ENCODE results near the gene RNPEPL1.
"Not testable (repeated sequence)": the region's sequence is repeated elsewhere in the genome, so short reads cannot be mapped to it uniquely, and the experiment has no call there.

The RNPEPL1 gene

GRCh38 chr2:240538031-240538780 lies 30.1 kb upstream of the RNPEPL1 start:
- DNase-seq = no peak

GRCh38 chr2:240539101-240539500 lies 29.2 kb upstream of the RNPEPL1 start:
- not testable (repeated sequence) for DNase-seq

- DNase-seq = no peak
Observed at GRCh38 chr2:240539906-240540305, 28.4 kb upstream of the RNPEPL1 start.

- no peak for DNase-seq
Observed at GRCh38 chr2:240551288-240551687, 17.0 kb upstream of the RNPEPL1 start.

GRCh38 chr2:240551811-240552210 lies 16.5 kb upstream of the RNPEPL1 start:
- DNase-seq = no peak

- DNase-seq = no peak
Observed at GRCh38 chr2:240553956-240554480, 14.3 kb upstream of the RNPEPL1 start.

- DNase-seq = no peak
Observed at GRCh38 chr2:240554767-240555493, 13.4 kb upstream of the RNPEPL1 start.

GRCh38 chr2:240555541-240556250 lies 12.6 kb upstream of the RNPEPL1 start:
- DNase-seq = no peak

GRCh38 chr2:240556553-240557100 lies 11.7 kb upstream of the RNPEPL1 start:
- peak; percentile 60 for DNase-seq

- DNase-seq = no peak
Observed at GRCh38 chr2:240557101-240557751, 11.1 kb upstream of the RNPEPL1 start.

- peak; percentile 40 for DNase-seq
Observed at GRCh38 chr2:240557808-240558207, 10.5 kb upstream of the RNPEPL1 start, which contains the start of gene ANKMY1. TSS of gene ANKMY1 (minus strand) at chr2:240557988. CDS start at chr2:240557335, 653 bp downstream.

- no peak for DNase-seq
Observed at GRCh38 chr2:240558236-240558761, 10.0 kb upstream of the RNPEPL1 start.

- DNase-seq = no peak
Observed at GRCh38 chr2:240559286-240559685, 9.0 kb upstream of the RNPEPL1 start.

- DNase-seq = peak; percentile 81
Observed at GRCh38 chr2:240560084-240560479, 8.2 kb upstream of the RNPEPL1 start, which contains the start of gene DUSP28. TSS of gene DUSP28 (plus strand) at chr2:240560357. CDS start at chr2:240560685, 328 bp downstream.

GRCh38 chr2:240560480-240561324 lies 7.6 kb upstream of the RNPEPL1 start:
- peak; percentile 99 for DNase-seq

- DNase-seq = no peak
Observed at GRCh38 chr2:240561325-240561971, 6.8 kb upstream of the RNPEPL1 start.

GRCh38 chr2:240563231-240563630 lies 5.1 kb upstream of the RNPEPL1 start:
- DNase-seq = not testable (repeated sequence)

- DNase-seq = no peak
Observed at GRCh38 chr2:240563951-240564560, 4.2 kb upstream of the RNPEPL1 start.

GRCh38 chr2:240564561-240565332 lies 3.5 kb upstream of the RNPEPL1 start:
- peak; percentile 35 for DNase-seq
